Iris pigment epithelial cell (primary cell): ENCODE measurements around the gene RPLP2.

Source experiments
- DNase-seq: peaks from one replicate; pipeline ENCODE4 v3.0.0-alpha.2; 2011; ENCODE audit warnings: low read depth

Gene RPLP2

GRCh38 chr11:836700-837099 is 26.9 kb downstream of the RPLP2 start:
- no peak for DNase-seq

GRCh38 chr11:837189-837989 is 27.6 kb downstream of the RPLP2 start:
- no peak for DNase-seq

- DNase-seq: no peak
These were observed 28.2 kb downstream of the RPLP2 start for GRCh38 chr11:837990-838307.

GRCh38 chr11:838441-839279 is 28.9 kb downstream of the RPLP2 start:
- DNase-seq: no peak

GRCh38 chr11:839280-839623 is 29.5 kb downstream of the RPLP2 start:
- DNase-seq: no peak

- DNase-seq: no peak
These were observed 30.3 kb downstream of the RPLP2 start for GRCh38 chr11:839875-840617.

- no peak for DNase-seq
These were observed 32.2 kb downstream of the RPLP2 start for GRCh38 chr11:841981-842369.

GRCh38 chr11:842370-843002 is 32.7 kb downstream of the RPLP2 start, which contains the start of the genes POLR2L and TSPAN4:
Gene POLR2L, minus strand, starts transcription at chr11:842529. Its CDS starts 21 bp downstream, at chr11:842508.
Gene TSPAN4, plus strand, starts transcription at chr11:842852. Its CDS starts 7,453 bp downstream, at chr11:850305.
- peak; percentile 91 for DNase-seq

GRCh38 chr11:843086-843734 is 33.4 kb downstream of the RPLP2 start:
- no peak for DNase-seq

GRCh38 chr11:843818-844692 is 34.3 kb downstream of the RPLP2 start:
- DNase-seq: peak; percentile 89

GRCh38 chr11:844693-845644 is 35.2 kb downstream of the RPLP2 start:
- DNase-seq: peak; percentile 82

- DNase-seq: no peak
These were observed 36.2 kb downstream of the RPLP2 start for GRCh38 chr11:845872-846495.

- DNase-seq: no peak
These were observed 36.8 kb downstream of the RPLP2 start for GRCh38 chr11:846496-847098.

GRCh38 chr11:847876-848275 is 38.1 kb downstream of the RPLP2 start:
- no peak for DNase-seq

- DNase-seq: no peak
These were observed 38.7 kb downstream of the RPLP2 start for GRCh38 chr11:848380-848931.

- no peak for DNase-seq
These were observed 39.5 kb downstream of the RPLP2 start for GRCh38 chr11:849104-849824.

GRCh38 chr11:849951-850774 is 40.4 kb downstream of the RPLP2 start:
- no peak for DNase-seq
